GM23338 (cell line): ENCODE results near the gene OR51G1. TPM values are rescaled to one million over a fixed set of nuclear protein-coding genes. Genes with fewer than 3 reads are reported as not detected.
A peak's percentile ranks its signal among the peaks of the same experiment; 100 is the strongest.

ENCODE experiments used
- ATAC-seq: fragments of 200-7000 bp; cut with Tn5 transposase; 3 replicates; pipeline ENCODE4 v1.9.1; 2020
- DNase-seq: peaks from one replicate; pipeline ENCODE4 v3.0.0-alpha.2; 2015; ENCODE audit warnings: low spot score
- H2AFZ ChIP-seq: fragments of 200-600 bp; sonication (generic); 2 replicates; pipeline ENCODE4 v1.8.0; 2016; ENCODE audit warnings: antibody characterized with exemption, mild to moderate bottlenecking, moderate library complexity
- H3F3A ChIP-seq: fragments of 200-600 bp; sonication (generic); replicated peaks from 2 replicates; pipeline ENCODE4 v1.8.0; 2017; ENCODE audit warnings: antibody characterized with exemption, mixed run types, low read depth
- H3K27ac ChIP-seq: fragments of 200-600 bp; sonication (generic); 2 replicates; pipeline ENCODE4 v1.6.1; 2016; ENCODE audit warnings: low read depth
- H3K27me3 ChIP-seq: fragments of 200-600 bp; sonication (generic); 2 replicates; pipeline ENCODE4 v1.8.0; 2016; ENCODE audit warnings: mild to moderate bottlenecking, mixed run types, moderate library complexity; ENCODE audit not compliant: insufficient read depth
- H3K36me3 ChIP-seq: fragments of 200-600 bp; sonication (generic); 2 replicates; pipeline ENCODE4 v1.8.0; 2016; ENCODE audit warnings: mild to moderate bottlenecking; ENCODE audit not compliant: insufficient read depth
- H3K4me1 ChIP-seq: fragments of 200-600 bp; sonication (generic); 2 replicates; pipeline ENCODE4 v1.8.0; 2016; ENCODE audit warnings: mild to moderate bottlenecking, moderate library complexity; ENCODE audit not compliant: insufficient read depth
- H3K4me2 ChIP-seq: fragments of 200-600 bp; sonication (generic); 2 replicates; pipeline ENCODE4 v1.7.1; 2017; ENCODE audit warnings: mixed run types
- H3K4me3 ChIP-seq: fragments of 200-600 bp; sonication (generic); 2 replicates; pipeline ENCODE4 v1.6.1; 2016; ENCODE audit warnings: mixed run types
- H3K79me2 ChIP-seq: fragments of 200-600 bp; sonication (generic); replicated peaks from 2 replicates; pipeline ENCODE4 v1.8.0; 2017; ENCODE audit warnings: mild to moderate bottlenecking; ENCODE audit not compliant: insufficient read depth
- H3K9me2 ChIP-seq: fragments of 200-600 bp; sonication (generic); 2 replicates; pipeline ENCODE4 v1.8.0; 2017; ENCODE audit not compliant: insufficient read depth
- H4K20me1 ChIP-seq: fragments of 200-600 bp; sonication (generic); replicated peaks from 2 replicates; pipeline ENCODE4 v1.8.0; 2017; ENCODE audit warnings: mild to moderate bottlenecking; ENCODE audit not compliant: insufficient read depth
- H3K27ac Mint-ChIP-seq: 2 replicates; pipeline ENCODE4 v1.8.0; 2020; ENCODE audit warnings: inconsistent platforms, mild to moderate bottlenecking, moderate library complexity, mixed read lengths
- H3K27me3 Mint-ChIP-seq: 3 replicates; pipeline ENCODE4 v1.8.0; 2022; ENCODE audit warnings: low read depth, mild to moderate bottlenecking, moderate library complexity, mixed read lengths, inconsistent platforms; ENCODE audit not compliant: insufficient read depth, poor library complexity
- H3K36me3 Mint-ChIP-seq: 3 replicates; pipeline ENCODE4 v1.8.0; 2021; ENCODE audit warnings: low read depth, mild to moderate bottlenecking, inconsistent platforms, moderate library complexity, mixed read lengths
- H3K4me1 Mint-ChIP-seq: 3 replicates; pipeline ENCODE4 v1.8.0; 2020; ENCODE audit warnings: mild to moderate bottlenecking, inconsistent platforms, mixed read lengths
- H3K4me3 Mint-ChIP-seq: 3 replicates; pipeline ENCODE4 v1.8.0; 2021; ENCODE audit warnings: moderate library complexity, mild to moderate bottlenecking, inconsistent platforms, mixed read lengths
- H3K9me3 Mint-ChIP-seq: 3 replicates; pipeline ENCODE4 v1.8.0; 2020; ENCODE audit warnings: moderate library complexity, mild to moderate bottlenecking, inconsistent platforms, mixed read lengths
- CREB1 ChIP-seq: fragments of 250-450 bp; sonication (Bioruptor Pico); IDR thresholded peaks from 2 replicates; pipeline ENCODE4 v1.5.0; 2020; ENCODE audit warnings: low read depth, mild to moderate bottlenecking, moderate library complexity
- EZH2 ChIP-seq: fragments of 200-600 bp; sonication (generic); IDR thresholded peaks from one replicate; pipeline ENCODE4 v1.8.0; 2017; ENCODE audit warnings: antibody characterized with exemption, mild to moderate bottlenecking, low read depth; ENCODE audit not compliant: unreplicated experiment
- EZH2phosphoT487 ChIP-seq: fragments of 200-600 bp; sonication (generic); IDR thresholded peaks from one replicate; pipeline ENCODE4 v1.8.1; 2018; ENCODE audit warnings: antibody characterized with exemption; ENCODE audit not compliant: unreplicated experiment
- JUNB ChIP-seq: IDR thresholded peaks from one replicate; pipeline ENCODE4 v1.6.1; 2016; ENCODE audit warnings: antibody characterized with exemption; ENCODE audit not compliant: unreplicated experiment
- NANOG ChIP-seq: IDR thresholded peaks from 2 replicates; pipeline ENCODE4 v1.6.1; 2016; ENCODE audit warnings: antibody characterized with exemption, borderline replicate concordance
- POLR2AphosphoS5 ChIP-seq: IDR thresholded peaks from 2 replicates; pipeline ENCODE4 v1.6.1; 2016; ENCODE audit warnings: antibody characterized with exemption, low read depth
- STAT1 ChIP-seq: IDR thresholded peaks from one replicate; pipeline ENCODE4 v1.6.1; 2016; ENCODE audit warnings: antibody characterized with exemption; ENCODE audit not compliant: unreplicated experiment
- ZNF114 ChIP-seq: fragments of 250-450 bp; sonication (Bioruptor Pico); IDR thresholded peaks from 2 replicates; pipeline ENCODE4 v1.5.0; 2020; ENCODE audit warnings: mild to moderate bottlenecking, moderate library complexity
- ZNF331 ChIP-seq: fragments of 250-450 bp; sonication (Bioruptor Pico); IDR thresholded peaks from 2 replicates; pipeline ENCODE4 v1.5.0; 2020; ENCODE audit warnings: low read depth, mild to moderate bottlenecking, moderate library complexity
- polyA plus RNA-seq: library from polyadenylated mRNA; unstranded; fragments of >200 nt; fragmentation: Nextera tagmentation; extraction: Ambion mirVana; gene quantifications from 2 replicates; pipeline ENCODE4 v1.2.1, GENCODE V29; 2016
- total RNA-seq: library from RNA; depleted of rRNA; stranded (reverse); fragments of >200 nt; shearing (Covaris generic); gene quantifications from 2 replicates; pipeline ENCODE4 v1.2.3, GENCODE V29; 2014
- TF ChIP-seq, protein P1 (sequence below): IDR thresholded peaks from one replicate; pipeline ENCODE4 v1.6.1; 2018; ENCODE audit warnings: antibody characterized with exemption; ENCODE audit not compliant: unreplicated experiment
- TF ChIP-seq, protein P2 (sequence below): fragments of 250-450 bp; sonication (Bioruptor Pico); IDR thresholded peaks from 2 replicates; pipeline ENCODE4 v1.5.0; 2020; ENCODE audit warnings: mild to moderate bottlenecking, moderate library complexity
- TF ChIP-seq, protein P3 (sequence below): IDR thresholded peaks from 2 replicates; pipeline ENCODE4 v1.6.1; 2016; ENCODE audit warnings: antibody characterized with exemption
- TF ChIP-seq, protein P4 (sequence below), 2 experiments: fragments of 200-600 bp in 1 of 2; sonication (generic) in 1 of 2; conservative IDR thresholded peaks; 2 replicates each; pipeline versions ENCODE4 v1.5.1 to v1.6.1; 2016 to 2017; ENCODE audit warnings: antibody characterized with exemption in 2 of 2, low read depth in 2 of 2, mild to moderate bottlenecking in 2 of 2, moderate library complexity in 1 of 2

The OR51G1 gene
- total and polyA plus RNA-seq, 2 experiments from 2014 or later: not detected

DNA sequence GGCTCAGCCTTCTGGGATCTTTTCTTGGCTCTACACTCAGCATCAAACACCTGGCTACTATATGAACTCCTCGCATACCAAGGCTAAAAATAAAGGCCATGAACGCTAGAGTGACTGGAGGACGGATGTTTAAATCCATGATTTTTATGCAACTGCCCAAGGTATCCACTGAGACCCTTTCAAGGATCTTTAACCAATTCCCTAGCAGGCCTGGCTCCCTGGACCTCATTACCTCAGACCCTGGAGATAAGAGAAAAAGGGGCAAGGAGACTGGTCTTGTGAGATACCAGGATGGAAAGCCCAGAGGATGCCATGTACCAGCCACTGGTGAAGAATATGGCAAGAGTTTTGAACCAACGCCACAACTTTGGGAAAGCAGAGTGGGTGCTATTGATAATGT lies 4.9 kb downstream of the OR51G1 start, which contains the start of gene OR51G2:
Gene OR51G2 (minus strand): TSS at position 101 of the 400 bp plus-strand sequence. CDS start 3,687 bp downstream, outside the sequence.
- no peaks in the 10 kb centered on the region for H3K36me3 ChIP-seq
- no peak within 1 kb of the TSS for H3K4me3 ChIP-seq
- no peaks in the 10 kb centered on the region for H3K9me3 Mint-ChIP-seq
- no peak within 1 kb of the TSS for H3K4me2 ChIP-seq
- H4K20me1 ChIP-seq: no peaks in the 10 kb centered on the region
- no peak within 1 kb of the TSS for H3K4me3 Mint-ChIP-seq
- H3K27me3 ChIP-seq: no peaks in the 10 kb centered on the region
- DNase-seq (no peak), ATAC-seq (no peak)
- no peaks in the 10 kb centered on the region for H3K4me1 Mint-ChIP-seq
- H3K27me3 Mint-ChIP-seq: peaks cover 1% of the 10 kb centered on the region
- no peaks in the 10 kb centered on the region; the same call in 1 of the 2 replicates for H3K9me2 ChIP-seq
- H2AFZ ChIP-seq: peak within 1 kb of the TSS; percentile 66; the same call in 1 of the 2 replicates
- H3K79me2 ChIP-seq: no peaks in the 10 kb centered on the region
- no peak within 1 kb of the TSS for H3K27ac ChIP-seq
- H3K36me3 Mint-ChIP-seq: no peaks in the 10 kb centered on the region
- H3K4me1 ChIP-seq: no peaks in the 10 kb centered on the region
- H3K27ac Mint-ChIP-seq: no peak within 1 kb of the TSS
- no peaks in the 10 kb centered on the region for H3F3A ChIP-seq
- TF ChIP-seq POLR2AphosphoS5 (no peak), EZH2 (no peak), ZNF114 (no peak), EZH2phosphoT487 (no peak), CREB1 (no peak), NANOG (no peak), ZNF331 (no peak), STAT1 (no peak), JUNB (no peak)
- TF ChIP-seq, protein P1, sequence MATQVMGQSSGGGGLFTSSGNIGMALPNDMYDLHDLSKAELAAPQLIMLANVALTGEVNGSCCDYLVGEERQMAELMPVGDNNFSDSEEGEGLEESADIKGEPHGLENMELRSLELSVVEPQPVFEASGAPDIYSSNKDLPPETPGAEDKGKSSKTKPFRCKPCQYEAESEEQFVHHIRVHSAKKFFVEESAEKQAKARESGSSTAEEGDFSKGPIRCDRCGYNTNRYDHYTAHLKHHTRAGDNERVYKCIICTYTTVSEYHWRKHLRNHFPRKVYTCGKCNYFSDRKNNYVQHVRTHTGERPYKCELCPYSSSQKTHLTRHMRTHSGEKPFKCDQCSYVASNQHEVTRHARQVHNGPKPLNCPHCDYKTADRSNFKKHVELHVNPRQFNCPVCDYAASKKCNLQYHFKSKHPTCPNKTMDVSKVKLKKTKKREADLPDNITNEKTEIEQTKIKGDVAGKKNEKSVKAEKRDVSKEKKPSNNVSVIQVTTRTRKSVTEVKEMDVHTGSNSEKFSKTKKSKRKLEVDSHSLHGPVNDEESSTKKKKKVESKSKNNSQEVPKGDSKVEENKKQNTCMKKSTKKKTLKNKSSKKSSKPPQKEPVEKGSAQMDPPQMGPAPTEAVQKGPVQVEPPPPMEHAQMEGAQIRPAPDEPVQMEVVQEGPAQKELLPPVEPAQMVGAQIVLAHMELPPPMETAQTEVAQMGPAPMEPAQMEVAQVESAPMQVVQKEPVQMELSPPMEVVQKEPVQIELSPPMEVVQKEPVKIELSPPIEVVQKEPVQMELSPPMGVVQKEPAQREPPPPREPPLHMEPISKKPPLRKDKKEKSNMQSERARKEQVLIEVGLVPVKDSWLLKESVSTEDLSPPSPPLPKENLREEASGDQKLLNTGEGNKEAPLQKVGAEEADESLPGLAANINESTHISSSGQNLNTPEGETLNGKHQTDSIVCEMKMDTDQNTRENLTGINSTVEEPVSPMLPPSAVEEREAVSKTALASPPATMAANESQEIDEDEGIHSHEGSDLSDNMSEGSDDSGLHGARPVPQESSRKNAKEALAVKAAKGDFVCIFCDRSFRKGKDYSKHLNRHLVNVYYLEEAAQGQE: no peak
- TF ChIP-seq, protein P2, sequence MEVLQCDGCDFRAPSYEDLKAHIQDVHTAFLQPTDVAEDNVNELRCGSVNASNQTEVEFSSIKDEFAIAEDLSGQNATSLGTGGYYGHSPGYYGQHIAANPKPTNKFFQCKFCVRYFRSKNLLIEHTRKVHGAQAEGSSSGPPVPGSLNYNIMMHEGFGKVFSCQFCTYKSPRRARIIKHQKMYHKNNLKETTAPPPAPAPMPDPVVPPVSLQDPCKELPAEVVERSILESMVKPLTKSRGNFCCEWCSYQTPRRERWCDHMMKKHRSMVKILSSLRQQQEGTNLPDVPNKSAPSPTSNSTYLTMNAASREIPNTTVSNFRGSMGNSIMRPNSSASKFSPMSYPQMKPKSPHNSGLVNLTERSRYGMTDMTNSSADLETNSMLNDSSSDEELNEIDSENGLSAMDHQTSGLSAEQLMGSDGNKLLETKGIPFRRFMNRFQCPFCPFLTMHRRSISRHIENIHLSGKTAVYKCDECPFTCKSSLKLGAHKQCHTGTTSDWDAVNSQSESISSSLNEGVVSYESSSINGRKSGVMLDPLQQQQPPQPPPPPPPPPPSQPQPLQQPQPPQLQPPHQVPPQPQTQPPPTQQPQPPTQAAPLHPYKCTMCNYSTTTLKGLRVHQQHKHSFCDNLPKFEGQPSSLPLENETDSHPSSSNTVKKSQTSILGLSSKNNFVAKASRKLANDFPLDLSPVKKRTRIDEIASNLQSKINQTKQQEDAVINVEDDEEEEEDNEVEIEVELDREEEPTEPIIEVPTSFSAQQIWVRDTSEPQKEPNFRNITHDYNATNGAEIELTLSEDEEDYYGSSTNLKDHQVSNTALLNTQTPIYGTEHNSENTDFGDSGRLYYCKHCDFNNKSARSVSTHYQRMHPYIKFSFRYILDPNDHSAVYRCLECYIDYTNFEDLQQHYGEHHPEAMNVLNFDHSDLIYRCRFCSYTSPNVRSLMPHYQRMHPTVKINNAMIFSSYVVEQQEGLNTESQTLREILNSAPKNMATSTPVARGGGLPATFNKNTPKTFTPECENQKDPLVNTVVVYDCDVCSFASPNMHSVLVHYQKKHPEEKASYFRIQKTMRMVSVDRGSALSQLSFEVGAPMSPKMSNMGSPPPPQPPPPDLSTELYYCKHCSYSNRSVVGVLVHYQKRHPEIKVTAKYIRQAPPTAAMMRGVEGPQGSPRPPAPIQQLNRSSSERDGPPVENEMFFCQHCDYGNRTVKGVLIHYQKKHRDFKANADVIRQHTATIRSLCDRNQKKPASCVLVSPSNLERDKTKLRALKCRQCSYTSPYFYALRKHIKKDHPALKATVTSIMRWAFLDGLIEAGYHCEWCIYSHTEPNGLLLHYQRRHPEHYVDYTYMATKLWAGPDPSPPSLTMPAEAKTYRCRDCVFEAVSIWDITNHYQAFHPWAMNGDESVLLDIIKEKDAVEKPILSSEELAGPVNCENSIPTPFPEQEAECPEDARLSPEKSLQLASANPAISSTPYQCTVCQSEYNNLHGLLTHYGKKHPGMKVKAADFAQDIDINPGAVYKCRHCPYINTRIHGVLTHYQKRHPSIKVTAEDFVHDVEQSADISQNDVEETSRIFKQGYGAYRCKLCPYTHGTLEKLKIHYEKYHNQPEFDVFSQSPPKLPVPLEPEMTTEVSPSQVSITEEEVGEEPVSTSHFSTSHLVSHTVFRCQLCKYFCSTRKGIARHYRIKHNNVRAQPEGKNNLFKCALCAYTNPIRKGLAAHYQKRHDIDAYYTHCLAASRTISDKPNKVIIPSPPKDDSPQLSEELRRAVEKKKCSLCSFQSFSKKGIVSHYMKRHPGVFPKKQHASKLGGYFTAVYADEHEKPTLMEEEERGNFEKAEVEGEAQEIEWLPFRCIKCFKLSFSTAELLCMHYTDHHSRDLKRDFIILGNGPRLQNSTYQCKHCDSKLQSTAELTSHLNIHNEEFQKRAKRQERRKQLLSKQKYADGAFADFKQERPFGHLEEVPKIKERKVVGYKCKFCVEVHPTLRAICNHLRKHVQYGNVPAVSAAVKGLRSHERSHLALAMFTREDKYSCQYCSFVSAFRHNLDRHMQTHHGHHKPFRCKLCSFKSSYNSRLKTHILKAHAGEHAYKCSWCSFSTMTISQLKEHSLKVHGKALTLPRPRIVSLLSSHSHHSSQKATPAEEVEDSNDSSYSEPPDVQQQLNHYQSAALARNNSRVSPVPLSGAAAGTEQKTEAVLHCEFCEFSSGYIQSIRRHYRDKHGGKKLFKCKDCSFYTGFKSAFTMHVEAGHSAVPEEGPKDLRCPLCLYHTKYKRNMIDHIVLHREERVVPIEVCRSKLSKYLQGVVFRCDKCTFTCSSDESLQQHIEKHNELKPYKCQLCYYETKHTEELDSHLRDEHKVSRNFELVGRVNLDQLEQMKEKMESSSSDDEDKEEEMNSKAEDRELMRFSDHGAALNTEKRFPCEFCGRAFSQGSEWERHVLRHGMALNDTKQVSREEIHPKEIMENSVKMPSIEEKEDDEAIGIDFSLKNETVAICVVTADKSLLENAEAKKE (CRISPR knock-in tag): no peak
- TF ChIP-seq, protein P3, sequence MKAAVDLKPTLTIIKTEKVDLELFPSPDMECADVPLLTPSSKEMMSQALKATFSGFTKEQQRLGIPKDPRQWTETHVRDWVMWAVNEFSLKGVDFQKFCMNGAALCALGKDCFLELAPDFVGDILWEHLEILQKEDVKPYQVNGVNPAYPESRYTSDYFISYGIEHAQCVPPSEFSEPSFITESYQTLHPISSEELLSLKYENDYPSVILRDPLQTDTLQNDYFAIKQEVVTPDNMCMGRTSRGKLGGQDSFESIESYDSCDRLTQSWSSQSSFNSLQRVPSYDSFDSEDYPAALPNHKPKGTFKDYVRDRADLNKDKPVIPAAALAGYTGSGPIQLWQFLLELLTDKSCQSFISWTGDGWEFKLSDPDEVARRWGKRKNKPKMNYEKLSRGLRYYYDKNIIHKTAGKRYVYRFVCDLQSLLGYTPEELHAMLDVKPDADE: no peak
- TF ChIP-seq, protein P4, sequence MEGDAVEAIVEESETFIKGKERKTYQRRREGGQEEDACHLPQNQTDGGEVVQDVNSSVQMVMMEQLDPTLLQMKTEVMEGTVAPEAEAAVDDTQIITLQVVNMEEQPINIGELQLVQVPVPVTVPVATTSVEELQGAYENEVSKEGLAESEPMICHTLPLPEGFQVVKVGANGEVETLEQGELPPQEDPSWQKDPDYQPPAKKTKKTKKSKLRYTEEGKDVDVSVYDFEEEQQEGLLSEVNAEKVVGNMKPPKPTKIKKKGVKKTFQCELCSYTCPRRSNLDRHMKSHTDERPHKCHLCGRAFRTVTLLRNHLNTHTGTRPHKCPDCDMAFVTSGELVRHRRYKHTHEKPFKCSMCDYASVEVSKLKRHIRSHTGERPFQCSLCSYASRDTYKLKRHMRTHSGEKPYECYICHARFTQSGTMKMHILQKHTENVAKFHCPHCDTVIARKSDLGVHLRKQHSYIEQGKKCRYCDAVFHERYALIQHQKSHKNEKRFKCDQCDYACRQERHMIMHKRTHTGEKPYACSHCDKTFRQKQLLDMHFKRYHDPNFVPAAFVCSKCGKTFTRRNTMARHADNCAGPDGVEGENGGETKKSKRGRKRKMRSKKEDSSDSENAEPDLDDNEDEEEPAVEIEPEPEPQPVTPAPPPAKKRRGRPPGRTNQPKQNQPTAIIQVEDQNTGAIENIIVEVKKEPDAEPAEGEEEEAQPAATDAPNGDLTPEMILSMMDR (conservative IDR thresholded peaks at IDR 0.05; ENCODE audit: low read depth in 2 of 2): no peak
